ENCODE results near the gene CHRM3. TPM values are rescaled to one million over a fixed set of nuclear protein-coding genes. Genes with fewer than 3 reads are reported as not detected.

The CHRM3 gene
- total RNA-seq, 1 donor from 2014 or later, result 3.0 TPM

DNA sequence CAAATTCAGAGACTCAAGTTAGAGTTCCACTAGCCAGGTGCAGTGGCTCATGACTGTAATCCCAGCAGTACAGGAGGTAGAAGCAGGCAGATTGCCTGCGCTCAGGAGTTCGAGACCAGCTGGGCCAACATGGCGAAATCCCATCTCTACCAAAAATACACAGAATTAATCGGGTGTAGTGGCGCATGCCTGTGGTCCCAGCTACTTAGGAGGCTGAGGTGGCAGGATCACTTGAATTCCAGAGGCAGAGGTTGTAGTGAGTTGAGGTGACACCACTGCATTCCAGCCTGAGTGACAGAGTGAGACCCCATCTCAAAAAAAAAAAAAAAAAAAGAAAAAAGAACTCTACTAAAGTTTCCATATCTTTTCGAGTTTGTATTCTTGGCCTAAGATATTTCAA is 36.7 kb upstream of the CHRM3 start:
- DNase-seq (ENCODE audit: low spot score, unreplicated experiment), result no peak
- H3K27ac Mint-ChIP-seq, result no peak overlapping the region
- peaks cover 8% of the 10 kb centered on the region for H3K4me1 Mint-ChIP-seq (ENCODE audit: low read depth)
- no peaks in the 10 kb centered on the region for H3K27me3 Mint-ChIP-seq
- H3K9me3 Mint-ChIP-seq (ENCODE audit: low read depth), result no peaks in the 10 kb centered on the region
- H3K36me3 Mint-ChIP-seq (ENCODE audit: insufficient read depth), result no peaks in the 10 kb centered on the region
- H3K4me3 Mint-ChIP-seq (ENCODE audit: low read depth), result no peak overlapping the region
- TF ChIP-seq, protein P1, sequence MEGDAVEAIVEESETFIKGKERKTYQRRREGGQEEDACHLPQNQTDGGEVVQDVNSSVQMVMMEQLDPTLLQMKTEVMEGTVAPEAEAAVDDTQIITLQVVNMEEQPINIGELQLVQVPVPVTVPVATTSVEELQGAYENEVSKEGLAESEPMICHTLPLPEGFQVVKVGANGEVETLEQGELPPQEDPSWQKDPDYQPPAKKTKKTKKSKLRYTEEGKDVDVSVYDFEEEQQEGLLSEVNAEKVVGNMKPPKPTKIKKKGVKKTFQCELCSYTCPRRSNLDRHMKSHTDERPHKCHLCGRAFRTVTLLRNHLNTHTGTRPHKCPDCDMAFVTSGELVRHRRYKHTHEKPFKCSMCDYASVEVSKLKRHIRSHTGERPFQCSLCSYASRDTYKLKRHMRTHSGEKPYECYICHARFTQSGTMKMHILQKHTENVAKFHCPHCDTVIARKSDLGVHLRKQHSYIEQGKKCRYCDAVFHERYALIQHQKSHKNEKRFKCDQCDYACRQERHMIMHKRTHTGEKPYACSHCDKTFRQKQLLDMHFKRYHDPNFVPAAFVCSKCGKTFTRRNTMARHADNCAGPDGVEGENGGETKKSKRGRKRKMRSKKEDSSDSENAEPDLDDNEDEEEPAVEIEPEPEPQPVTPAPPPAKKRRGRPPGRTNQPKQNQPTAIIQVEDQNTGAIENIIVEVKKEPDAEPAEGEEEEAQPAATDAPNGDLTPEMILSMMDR (IDR thresholded peaks at IDR 0.05; ENCODE audit: unreplicated experiment), result no peak

DNA sequence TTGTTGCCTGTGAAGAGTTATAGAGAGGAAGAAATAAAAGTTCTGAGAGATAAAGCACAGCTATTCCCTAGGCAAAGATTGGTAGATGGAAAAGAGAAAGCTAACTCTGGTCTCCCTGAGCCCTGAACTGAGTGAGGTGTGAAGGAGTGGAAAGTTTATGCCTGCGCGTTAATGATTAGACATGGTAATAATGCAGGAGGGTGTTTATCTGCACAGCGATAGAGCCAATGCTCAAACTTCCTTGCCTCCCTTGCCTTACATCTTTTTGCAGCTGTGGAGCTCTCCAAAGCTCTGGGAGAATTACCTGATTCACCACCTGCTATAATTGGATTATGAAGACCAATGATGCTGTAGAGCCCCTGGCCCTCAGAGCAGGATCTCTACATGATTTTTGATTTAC is 32.8 kb upstream of the CHRM3 start:
- Mint-ChIP-seq H3K4me1 (ENCODE audit: low read depth) (peaks cover 8% of the 10 kb centered on the region), H3K27me3 (no peaks in the 10 kb centered on the region), H3K27ac (no peak overlapping the region), H3K36me3 (ENCODE audit: insufficient read depth) (no peaks in the 10 kb centered on the region), H3K4me3 (ENCODE audit: low read depth) (no peak overlapping the region), H3K9me3 (ENCODE audit: low read depth) (peaks cover 3% of the 10 kb centered on the region)
- no peak for DNase-seq (ENCODE audit: low spot score, unreplicated experiment)
- TF ChIP-seq, protein P1 (IDR thresholded peaks at IDR 0.05; ENCODE audit: unreplicated experiment), result no peak

DNA sequence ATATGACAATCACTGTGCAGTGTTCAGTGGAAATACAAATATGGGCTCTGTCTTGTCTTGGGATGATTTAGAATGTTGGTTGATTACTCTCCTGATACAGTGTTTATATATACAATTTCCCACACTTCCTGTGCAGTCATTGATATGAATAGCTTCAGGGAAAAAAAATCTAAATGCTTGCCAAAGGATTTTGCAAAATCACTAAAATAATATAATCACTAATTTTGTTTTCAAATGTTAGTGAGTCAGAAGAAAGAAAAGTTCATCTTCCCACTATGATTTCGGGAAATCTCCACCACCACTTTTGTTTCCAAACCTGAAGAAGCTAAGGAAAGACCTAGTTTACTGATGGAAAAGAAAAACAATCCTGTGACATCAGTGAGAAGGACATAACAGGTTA is 32.1 kb upstream of the CHRM3 start:
- TF ChIP-seq, protein P1 (IDR thresholded peaks at IDR 0.05; ENCODE audit: unreplicated experiment), result no peak
- Mint-ChIP-seq H3K4me3 (ENCODE audit: low read depth) (no peak overlapping the region), H3K36me3 (ENCODE audit: insufficient read depth) (no peaks in the 10 kb centered on the region), H3K27ac (no peak overlapping the region), H3K27me3 (no peaks in the 10 kb centered on the region), H3K9me3 (ENCODE audit: low read depth) (peaks cover 3% of the 10 kb centered on the region), H3K4me1 (ENCODE audit: low read depth) (peaks cover 8% of the 10 kb centered on the region)
- DNase-seq (ENCODE audit: low spot score, unreplicated experiment), result no peak

DNA sequence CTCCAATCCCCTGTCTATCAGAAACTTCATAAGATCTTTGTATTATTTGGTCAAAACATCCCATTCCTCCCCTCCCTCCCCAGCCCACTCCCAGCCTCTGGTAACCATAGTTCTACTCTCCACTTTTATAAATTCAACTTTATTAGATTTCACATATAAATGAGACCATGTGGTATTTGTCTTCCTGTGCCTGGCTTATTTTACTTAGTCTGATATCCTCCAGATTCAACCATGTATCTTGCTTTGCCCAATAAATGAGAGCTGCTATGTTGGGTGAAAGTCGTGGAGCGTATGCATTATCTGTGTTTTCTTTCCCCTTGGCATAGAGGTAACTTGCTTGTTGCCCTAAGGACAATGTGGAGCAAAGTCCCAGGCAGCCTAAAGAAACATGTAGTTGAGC is 28.5 kb upstream of the CHRM3 start:
- TF ChIP-seq, protein P1 (IDR thresholded peaks at IDR 0.05; ENCODE audit: unreplicated experiment), result no peak
- no peak for DNase-seq (ENCODE audit: low spot score, unreplicated experiment)

DNA sequence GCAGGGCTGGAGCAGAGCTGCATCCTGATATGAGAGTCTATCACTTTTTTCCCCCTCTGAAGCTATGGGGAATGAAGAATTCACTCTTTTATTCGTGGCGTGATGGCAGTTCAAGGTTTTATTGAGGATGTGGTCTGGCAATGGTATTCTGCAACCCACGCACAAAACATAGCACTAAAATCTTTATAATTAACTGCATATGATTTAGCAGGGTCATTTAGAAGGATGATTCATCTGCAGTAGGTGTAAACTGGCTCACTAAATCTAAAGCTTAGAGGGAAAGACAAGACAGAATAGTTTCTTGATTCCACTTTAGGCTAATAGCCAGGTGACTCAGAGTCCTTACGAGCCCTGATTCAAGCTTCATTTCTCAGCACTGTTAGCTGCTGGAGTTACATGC is 25.0 kb upstream of the CHRM3 start:
- Mint-ChIP-seq H3K4me3 (ENCODE audit: low read depth) (no peak overlapping the region), H3K27ac (no peak overlapping the region), H3K27me3 (peaks cover 6% of the 10 kb centered on the region), H3K9me3 (ENCODE audit: low read depth) (no peaks in the 10 kb centered on the region), H3K36me3 (ENCODE audit: insufficient read depth) (no peaks in the 10 kb centered on the region), H3K4me1 (ENCODE audit: low read depth) (no peaks in the 10 kb centered on the region)
- TF ChIP-seq, protein P1 (IDR thresholded peaks at IDR 0.05; ENCODE audit: unreplicated experiment), result no peak
- no peak for DNase-seq (ENCODE audit: low spot score, unreplicated experiment)

More for the DNA sequence above, 28.5 kb upstream of the CHRM3 start:
- Mint-ChIP-seq H3K27ac (no peak overlapping the region), H3K4me3 (ENCODE audit: low read depth) (no peak overlapping the region), H3K9me3 (ENCODE audit: low read depth) (peaks cover 3% of the 10 kb centered on the region), H3K27me3 (no peaks in the 10 kb centered on the region), H3K36me3 (ENCODE audit: insufficient read depth) (no peaks in the 10 kb centered on the region), H3K4me1 (ENCODE audit: low read depth) (peaks cover 8% of the 10 kb centered on the region)

Measured in progenitor cell of endocrine pancreas (in vitro differentiated cells).